NT2/D1 (cell line): Measurements from ENCODE around the gene NLGN1.

Experiments used
- YY1 ChIP-seq: IDR thresholded peaks from 2 replicates; pipeline ENCODE4 v1.6.1; 2011; ENCODE audit not compliant: insufficient read length, insufficient read depth
- ZNF274 ChIP-seq: IDR thresholded peaks from 2 replicates; pipeline ENCODE4 v1.6.1; 2011; ENCODE audit warnings: mild to moderate bottlenecking, low read depth, low read length

- TF ChIP-seq ZNF274 (no peak), YY1 (no peak)
Measured at GRCh38 chr3:173761161-173761560, 363.6 kb downstream of the NLGN1 start.
